Right atrium auricular region (tissue), 2 donors: Measurements from ENCODE around the gene CHRDL2. TPM values are rescaled to one million over a fixed set of nuclear protein-coding genes. Genes with fewer than 3 reads are reported as not detected.

ENCODE experiments used
- DNase-seq: peaks from one replicate; pipeline ENCODE4 v3.0.0-alpha.2; 2019; ENCODE audit warnings: low spot score
- H3K27ac ChIP-seq, 2 donors: fragments of 200-600 bp; sonication (generic); 1 replicate in 1 of 2; 2 replicates in 1 of 2; pipeline ENCODE4 v1.5.1; 2016 to 2019
- H3K27me3 ChIP-seq, 2 donors: fragments of 200-600 bp; sonication (generic); one replicate each; pipeline versions ENCODE4 v1.5.1 to v1.6.0; 2017 to 2019
- H3K36me3 ChIP-seq: fragments of 200-600 bp; sonication (generic); one replicate; pipeline ENCODE4 v1.5.1; 2016
- H3K4me1 ChIP-seq, 2 donors: fragments of 200-600 bp; sonication (generic); one replicate each; pipeline versions ENCODE4 v1.5.1 to v1.6.0; 2017 to 2019
- H3K4me3 ChIP-seq, 2 donors: fragments of 200-600 bp; sonication (generic); 1 replicate in 1 of 2; 2 replicates in 1 of 2; pipeline ENCODE4 v1.5.1; 2017 to 2019; ENCODE audit warnings: mild to moderate bottlenecking in 1 of 2, moderate library complexity in 1 of 2
- H3K9me3 ChIP-seq, 2 donors: fragments of 200-600 bp; sonication (generic); one replicate each; pipeline ENCODE4 v1.5.1; 2019
- CTCF ChIP-seq, 2 donors: fragments of 200-600 bp; sonication (generic); IDR thresholded peaks; one replicate each; pipeline ENCODE4 v1.5.1; 2019; ENCODE audit warnings: antibody characterized with exemption in 2 of 2
- total RNA-seq, 2 donors: library from RNA; depleted of rRNA; stranded (reverse); fragments of >200 nt; gene quantifications; one replicate each; pipeline ENCODE4 v1.1.0, GENCODE V29; 2016

The CHRDL2 gene
- total RNA-seq, 2 donors from 2014 or later, result 2.0 to 4.2 TPM

- no peaks in the 10 kb centered on the region for H3K9me3 ChIP-seq
- peaks cover 0 to 19% of the 10 kb centered on the region in 2 donors for H3K4me1 ChIP-seq
- H3K27me3 ChIP-seq, result no peaks in the 10 kb centered on the region
- H3K27ac ChIP-seq, result peak overlapping the region; percentile 51 to 58
- peak; percentile 52 for DNase-seq
- TF ChIP-seq CTCF (IDR thresholded peaks at IDR 0.05), result no peak
- peak overlapping the region; percentile 40 to 57 for H3K4me3 ChIP-seq
- H3K36me3 ChIP-seq, result no peaks in the 10 kb centered on the region
Measured at GRCh38 chr11:74682731-74683278, 48.4 kb downstream of the CHRDL2 start.

GRCh38 chr11:74681686-74682651 lies 49.3 kb downstream of the CHRDL2 start:
- DNase-seq, result peak; percentile 58
- no peak for TF ChIP-seq CTCF (IDR thresholded peaks at IDR 0.05)
- no peak overlapping the region for H3K4me3 ChIP-seq
- no peaks in the 10 kb centered on the region for H3K9me3 ChIP-seq
- H3K27ac ChIP-seq, result peak overlapping the region; percentile 35 to 58
- no peaks in the 10 kb centered on the region for H3K27me3 ChIP-seq
- no peaks in the 10 kb centered on the region for H3K36me3 ChIP-seq
- peaks cover 0 to 19% of the 10 kb centered on the region in 2 donors for H3K4me1 ChIP-seq

- TF ChIP-seq CTCF (IDR thresholded peaks at IDR 0.05), result no peak
- no peak overlapping the region for H3K4me3 ChIP-seq
- no peaks in the 10 kb centered on the region for H3K27me3 ChIP-seq
- H3K4me1 ChIP-seq, result peaks cover 0 to 19% of the 10 kb centered on the region in 2 donors
- H3K27ac ChIP-seq, result peak overlapping the region in 1 of 2 donors; percentile 58
- DNase-seq, result peak; percentile 55
- no peaks in the 10 kb centered on the region for H3K9me3 ChIP-seq
- H3K36me3 ChIP-seq, result no peaks in the 10 kb centered on the region
Measured at GRCh38 chr11:74680703-74681531, 50.3 kb downstream of the CHRDL2 start.

- no peak for TF ChIP-seq CTCF (IDR thresholded peaks at IDR 0.05)
Measured at GRCh38 chr11:74680035-74680671, 51.1 kb downstream of the CHRDL2 start.

GRCh38 chr11:74679513-74679865 lies 51.7 kb downstream of the CHRDL2 start:
- Histone ChIP-seq H3K4me3 (no peak overlapping the region), H3K4me1 (peaks cover 0 to 19% of the 10 kb centered on the region in 2 donors), H3K27me3 (no peaks in the 10 kb centered on the region), H3K36me3 (no peaks in the 10 kb centered on the region), H3K27ac (peak overlapping the region in 1 of 2 donors; percentile 29), H3K9me3 (no peaks in the 10 kb centered on the region)
- DNase-seq, result peak; percentile 58
- no peak for TF ChIP-seq CTCF (IDR thresholded peaks at IDR 0.05)

More at GRCh38 chr11:74680035-74680671, 51.1 kb downstream of the CHRDL2 start:
- Histone ChIP-seq H3K4me3 (no peak overlapping the region), H3K36me3 (no peaks in the 10 kb centered on the region), H3K27me3 (no peaks in the 10 kb centered on the region), H3K9me3 (no peaks in the 10 kb centered on the region), H3K27ac (peak overlapping the region in 1 of 2 donors; percentile 29), H3K4me1 (peaks cover 0 to 19% of the 10 kb centered on the region in 2 donors)
- DNase-seq, result peak; percentile 56
